Measurements from ENCODE around the gene PGM2.

- TF ChIP-seq CTCF (IDR thresholded peaks at IDR 0.05) (no peak), POLR2A (IDR thresholded peaks at IDR 0.05) (no peak)
Measured at GRCh38 chr4:37862961-37863360, 36.5 kb downstream of the PGM2 start.
